Prostate gland (tissue), 2 donors: ENCODE measurements around the gene CSNK2A1.

Experiments used
- POLR2A ChIP-seq: fragments of 450-650 bp; IDR thresholded peaks from one replicate; pipeline ENCODE4 v1.6.1; 2016; ENCODE audit warnings: antibody characterized with exemption, mild to moderate bottlenecking
- POLR2AphosphoS5 ChIP-seq: sonication (generic); formaldehyde crosslinking; IDR thresholded peaks from one replicate; pipeline ENCODE4 v1.6.1; 2017; ENCODE audit warnings: antibody characterized with exemption
- TF ChIP-seq, protein P1 (sequence below), 4 experiments: fragments of 200-600 bp in 2 of 4; fragments of 450-650 bp in 2 of 4; sonication (generic) in 2 of 4; IDR thresholded peaks; 1 replicate in 3 of 4; 2 replicates in 1 of 4; pipeline ENCODE4 v1.5.1; 2016 to 2019; ENCODE audit warnings: antibody characterized with exemption in 4 of 4, mild to moderate bottlenecking in 2 of 4, moderate library complexity in 2 of 4

DNA sequence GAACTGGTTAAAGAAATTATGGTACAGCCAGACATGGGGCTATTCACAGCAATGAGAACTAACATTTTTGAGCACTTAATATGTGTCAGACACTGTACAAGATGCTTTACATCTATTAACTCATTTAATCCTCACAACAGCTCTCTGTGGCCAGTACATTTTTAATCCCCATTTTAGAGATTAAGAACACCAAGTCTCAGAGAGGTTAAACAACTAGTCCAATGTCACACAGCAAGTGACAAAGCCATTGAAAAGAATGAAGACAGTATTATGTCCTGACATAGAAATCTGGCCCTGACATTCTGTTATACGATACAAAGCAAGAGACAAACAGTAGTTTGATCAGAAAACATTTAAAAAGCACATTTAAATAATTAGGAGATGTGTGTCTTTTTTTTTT, 3.8 kb upstream of the CSNK2A1 start:
- TF ChIP-seq, protein P1, sequence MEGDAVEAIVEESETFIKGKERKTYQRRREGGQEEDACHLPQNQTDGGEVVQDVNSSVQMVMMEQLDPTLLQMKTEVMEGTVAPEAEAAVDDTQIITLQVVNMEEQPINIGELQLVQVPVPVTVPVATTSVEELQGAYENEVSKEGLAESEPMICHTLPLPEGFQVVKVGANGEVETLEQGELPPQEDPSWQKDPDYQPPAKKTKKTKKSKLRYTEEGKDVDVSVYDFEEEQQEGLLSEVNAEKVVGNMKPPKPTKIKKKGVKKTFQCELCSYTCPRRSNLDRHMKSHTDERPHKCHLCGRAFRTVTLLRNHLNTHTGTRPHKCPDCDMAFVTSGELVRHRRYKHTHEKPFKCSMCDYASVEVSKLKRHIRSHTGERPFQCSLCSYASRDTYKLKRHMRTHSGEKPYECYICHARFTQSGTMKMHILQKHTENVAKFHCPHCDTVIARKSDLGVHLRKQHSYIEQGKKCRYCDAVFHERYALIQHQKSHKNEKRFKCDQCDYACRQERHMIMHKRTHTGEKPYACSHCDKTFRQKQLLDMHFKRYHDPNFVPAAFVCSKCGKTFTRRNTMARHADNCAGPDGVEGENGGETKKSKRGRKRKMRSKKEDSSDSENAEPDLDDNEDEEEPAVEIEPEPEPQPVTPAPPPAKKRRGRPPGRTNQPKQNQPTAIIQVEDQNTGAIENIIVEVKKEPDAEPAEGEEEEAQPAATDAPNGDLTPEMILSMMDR (IDR thresholded peaks at IDR 0.05), result no peak
- TF ChIP-seq POLR2A (no peak), POLR2AphosphoS5 (no peak)
